ENCODE results near the gene ESM1.
"Not testable (repeated sequence)": the region's sequence is repeated elsewhere in the genome, so short reads cannot be mapped to it uniquely, and the experiment has no call there.

Gene ESM1

DNA sequence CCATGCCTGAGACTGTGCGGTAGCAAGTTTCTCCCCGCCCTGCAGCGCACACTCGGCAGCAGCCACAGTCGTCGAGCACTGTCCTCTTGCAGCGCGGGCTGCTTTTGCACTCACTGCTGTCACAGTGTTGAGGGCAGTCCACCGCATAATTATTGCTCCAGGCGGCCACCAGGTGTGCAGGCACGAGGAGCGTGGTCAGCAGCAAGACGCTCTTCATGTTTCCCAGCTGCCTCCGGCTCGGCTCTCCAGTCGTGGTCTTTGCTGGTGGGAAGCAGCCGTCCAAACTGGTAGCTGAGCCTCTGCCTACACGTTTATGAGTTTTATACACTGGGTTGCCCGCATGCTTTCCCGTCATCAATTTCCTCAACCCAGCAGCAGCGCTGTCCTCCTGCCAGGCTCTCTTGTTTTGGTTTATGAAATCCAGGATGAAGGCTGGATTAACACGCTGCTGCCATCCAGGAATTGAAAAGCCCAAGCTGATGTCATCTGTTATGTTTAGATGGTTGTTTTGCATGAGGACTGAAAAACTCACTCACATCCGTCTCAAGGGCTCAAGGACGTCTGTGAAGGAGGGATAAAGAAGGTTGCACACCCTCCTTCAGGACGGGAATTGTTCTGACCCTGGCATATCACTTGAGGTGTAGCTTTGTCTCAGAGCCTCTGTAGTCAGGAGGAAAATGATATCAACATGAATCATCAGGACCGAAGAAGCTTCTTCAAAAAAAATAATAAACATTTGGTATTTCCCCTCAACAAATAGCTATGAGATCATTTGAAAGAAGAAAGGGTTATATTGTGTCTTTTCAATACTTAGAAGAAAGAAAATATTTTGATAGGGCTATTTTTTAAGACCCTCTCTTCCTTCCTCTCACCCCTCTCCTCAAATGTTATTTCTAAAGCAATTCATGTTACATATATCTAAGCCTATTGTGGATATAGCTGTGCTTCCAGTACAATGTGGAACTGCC is at the start of gene ESM1:
ESM1 (minus strand) TSS at position 293 of the 968 bp plus-strand sequence; CDS start at position 217, 76 bp downstream.
- no peak for DNase-seq (ENCODE audit: low spot score)

DNA sequence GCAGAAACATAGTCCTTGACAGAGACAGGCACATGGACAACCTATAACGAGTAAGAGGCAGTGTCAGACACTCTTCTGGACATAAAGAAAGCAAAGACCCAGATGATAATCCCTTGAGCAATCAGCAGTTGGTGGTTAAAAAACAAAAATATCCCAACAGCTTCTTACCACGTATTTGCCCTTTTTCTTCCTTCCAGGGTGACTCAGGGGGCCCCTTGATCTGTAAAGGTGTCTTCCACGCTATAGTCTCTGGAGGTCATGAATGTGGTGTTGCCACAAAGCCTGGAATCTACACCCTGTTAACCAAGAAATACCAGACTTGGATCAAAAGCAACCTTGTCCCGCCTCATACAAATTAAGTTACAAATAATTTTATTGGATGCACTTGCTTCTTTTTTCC is 48.2 kb upstream of the ESM1 start:
- DNase-seq (ENCODE audit: low spot score): no peak

- DNase-seq (ENCODE audit: low spot score): no peak
These were observed 46.1 kb upstream of the ESM1 start for GRCh38 chr5:55031492-55031891.

- no peak for DNase-seq (ENCODE audit: low spot score)
These were observed 45.4 kb upstream of the ESM1 start for GRCh38 chr5:55030676-55031369.

DNA sequence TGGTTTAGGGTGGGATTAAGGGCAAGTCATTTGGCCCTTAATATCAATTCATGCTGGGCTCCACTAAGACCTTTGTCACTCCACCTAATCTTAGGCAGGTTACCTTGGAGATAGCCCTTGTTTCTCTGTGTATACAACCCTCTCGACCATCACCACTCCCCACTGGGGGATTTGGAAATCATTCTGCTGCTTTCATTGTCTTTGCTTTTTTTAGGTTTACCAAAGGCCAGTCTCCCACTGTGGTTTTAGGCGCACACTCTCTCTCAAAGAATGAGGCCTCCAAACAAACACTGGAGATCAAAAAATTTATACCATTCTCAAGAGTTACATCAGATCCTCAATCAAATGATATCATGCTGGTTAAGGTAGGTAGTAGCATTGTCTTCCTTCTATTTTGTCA is 44.8 kb upstream of the ESM1 start:
- DNase-seq (ENCODE audit: low spot score): no peak

DNA sequence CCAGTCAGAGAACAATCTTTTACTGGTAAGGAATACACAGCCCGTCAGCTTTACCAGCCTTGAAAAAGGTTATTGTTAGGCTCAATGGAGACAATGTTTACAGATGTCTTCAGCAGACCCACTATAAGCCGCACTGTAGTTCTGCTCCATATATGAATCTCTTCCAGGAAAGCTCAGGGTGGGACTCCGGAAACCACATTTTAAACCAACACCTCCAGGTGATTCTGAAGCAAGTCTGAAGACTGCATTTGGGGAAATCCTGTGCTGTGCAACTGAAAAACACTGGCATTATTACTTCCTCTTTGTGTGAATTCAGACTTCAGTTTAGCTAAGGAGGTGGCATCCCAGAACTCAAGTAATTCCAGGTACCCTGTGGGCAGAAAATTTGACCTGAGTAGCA is 42.2 kb upstream of the ESM1 start:
- DNase-seq (ENCODE audit: low spot score): no peak

GRCh38 chr5:55022450-55022849 is 37.1 kb upstream of the ESM1 start:
- no peak for DNase-seq (ENCODE audit: low spot score)

DNA sequence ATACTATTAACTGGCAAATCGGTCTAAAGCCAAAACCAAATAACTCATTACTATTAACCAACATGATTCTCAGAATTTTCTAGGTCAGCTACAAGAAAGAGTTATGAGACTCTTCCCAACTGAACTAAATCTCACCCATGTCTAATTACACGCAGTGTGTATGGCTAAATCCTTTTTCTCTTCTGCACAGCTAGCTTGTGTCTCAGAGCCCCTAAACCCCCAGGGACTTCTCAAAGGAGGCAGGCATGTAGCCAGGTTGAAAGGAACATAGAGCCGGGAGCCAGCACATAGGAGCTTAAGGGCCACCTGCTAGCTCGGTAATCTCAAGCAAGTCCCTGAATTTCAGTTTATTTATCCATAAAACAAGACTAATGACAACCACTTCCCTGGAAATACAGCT is 36.4 kb upstream of the ESM1 start:
- DNase-seq (ENCODE audit: low spot score): no peak

- DNase-seq (ENCODE audit: low spot score): no peak
These were observed 36.0 kb upstream of the ESM1 start for GRCh38 chr5:55021410-55021809.

DNA sequence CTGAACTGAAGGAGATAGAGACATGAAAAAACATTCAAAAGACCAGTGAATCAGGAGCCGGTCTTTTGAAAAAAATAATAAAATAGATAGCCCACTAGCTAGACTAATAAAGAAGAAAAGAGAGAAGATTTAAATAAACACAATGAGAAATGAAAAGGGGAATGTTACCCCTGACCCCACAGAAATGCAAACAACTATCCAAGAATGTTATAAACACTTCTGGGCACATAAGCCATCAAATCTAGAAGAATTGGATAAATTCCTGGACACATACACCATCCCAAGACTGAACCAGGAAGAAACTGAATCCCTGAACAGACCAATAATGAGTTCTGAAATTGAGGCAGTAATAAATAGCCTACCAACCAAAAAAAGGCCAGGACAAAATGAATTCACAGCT is 24.8 kb upstream of the ESM1 start:
- not testable (repeated sequence) for DNase-seq (ENCODE audit: low spot score)

- DNase-seq (ENCODE audit: low spot score): no peak
These were observed 19.3 kb upstream of the ESM1 start for GRCh38 chr5:55004729-55005128.

GRCh38 chr5:55003432-55004065 is 18.2 kb upstream of the ESM1 start:
- no peak for DNase-seq (ENCODE audit: low spot score)

DNA sequence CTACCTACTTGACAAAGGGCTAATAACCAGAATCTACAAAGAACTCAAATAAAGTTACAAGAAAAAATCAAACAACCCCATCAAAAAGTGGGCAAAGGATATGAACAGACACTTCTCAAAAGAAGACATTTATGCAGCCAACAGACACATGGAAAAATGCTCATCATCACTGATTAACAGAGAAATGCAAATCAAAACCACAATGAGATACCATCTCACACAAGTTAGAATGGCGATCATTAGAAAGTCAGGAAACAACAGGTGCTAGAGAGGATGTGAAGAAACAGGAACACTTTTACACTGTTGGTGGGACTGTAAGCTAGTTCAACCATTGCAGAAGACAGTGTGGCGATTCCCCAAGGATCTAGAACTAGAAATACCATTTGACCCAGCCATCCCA is 16.8 kb upstream of the ESM1 start:
- not testable (repeated sequence) for DNase-seq (ENCODE audit: low spot score)

DNA sequence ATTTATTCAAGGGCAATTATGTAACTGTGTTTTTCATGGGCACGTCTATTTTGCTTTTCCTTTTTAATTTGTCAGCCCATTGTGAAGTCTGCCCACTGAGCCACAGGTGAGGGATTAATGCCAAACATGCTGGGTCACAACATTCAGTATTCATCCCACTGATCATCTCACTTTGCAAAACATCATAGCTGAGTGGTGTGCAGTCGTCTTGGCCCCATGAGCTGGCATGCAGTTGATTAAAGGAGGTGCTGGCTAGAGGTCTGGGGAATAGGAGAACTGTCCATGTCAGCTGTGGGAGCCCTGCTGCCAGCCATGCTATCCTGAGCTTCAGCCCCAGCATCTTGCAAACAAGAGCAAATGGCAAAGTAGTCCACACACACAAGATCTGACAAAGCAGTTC is 11.7 kb upstream of the ESM1 start:
- no peak for DNase-seq (ENCODE audit: low spot score)

DNA sequence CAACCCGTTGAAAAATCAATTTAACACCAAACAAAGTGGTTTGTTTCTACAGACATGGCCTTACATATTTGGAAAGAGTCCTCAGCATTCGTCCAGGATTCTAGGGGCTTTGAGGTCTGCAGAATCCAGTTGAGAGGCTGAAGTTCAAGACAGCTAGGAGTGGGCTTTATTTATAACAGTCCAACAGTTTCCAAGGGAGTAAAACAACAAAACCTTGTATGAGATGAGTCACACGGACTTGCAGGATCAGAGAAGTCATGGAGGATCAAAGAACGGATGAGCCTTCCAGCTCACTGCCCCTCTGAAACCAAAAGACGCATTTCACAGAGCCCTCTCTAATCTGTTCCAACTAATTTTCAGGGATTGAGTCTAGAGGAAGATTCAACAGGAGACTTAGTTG is 11.1 kb upstream of the ESM1 start:
- no peak for DNase-seq (ENCODE audit: low spot score)

DNA sequence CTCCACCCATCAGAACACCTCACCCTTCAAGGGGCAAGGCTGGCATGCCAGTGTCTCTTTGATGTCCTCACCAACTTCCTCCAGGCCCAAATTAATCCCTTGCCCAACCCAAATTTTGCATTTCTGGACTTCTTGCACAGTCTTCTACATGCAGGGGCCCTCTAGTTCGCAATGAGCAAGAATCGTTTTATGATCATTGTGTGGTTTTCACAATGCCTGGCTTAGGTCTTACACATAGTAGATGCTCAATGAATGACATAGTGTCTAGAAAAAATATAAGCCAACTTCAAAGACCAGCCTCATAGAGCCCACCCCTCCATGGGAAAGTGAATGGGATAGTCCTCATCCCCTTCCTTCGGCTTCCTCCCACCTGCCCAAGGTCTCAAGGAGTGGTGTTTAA is 9.8 kb upstream of the ESM1 start:
- no peak for DNase-seq (ENCODE audit: low spot score)

- DNase-seq (ENCODE audit: low spot score): no peak
These were observed 9.2 kb upstream of the ESM1 start for GRCh38 chr5:54994628-54995027.

DNA sequence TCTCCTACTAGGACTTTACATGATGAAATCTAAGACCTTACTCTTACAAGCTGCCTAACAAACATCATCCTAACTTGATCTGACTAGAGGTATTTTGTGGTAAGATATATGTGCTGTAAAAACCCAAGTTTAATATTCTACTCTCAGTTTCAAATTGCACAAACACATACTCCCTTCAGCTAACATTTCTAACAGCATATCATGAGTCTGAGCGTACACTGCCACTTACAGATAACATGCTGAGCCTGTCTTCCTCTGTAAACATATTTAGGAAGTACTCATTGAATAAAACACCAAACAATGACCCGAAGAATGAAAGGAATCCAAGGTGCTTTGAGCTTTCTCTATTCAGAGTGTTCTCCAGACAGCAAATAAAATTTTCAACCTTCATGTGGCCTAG is 7.9 kb upstream of the ESM1 start:
- DNase-seq (ENCODE audit: low spot score): no peak

- no peak for DNase-seq (ENCODE audit: low spot score)
These were observed 6.0 kb upstream of the ESM1 start for GRCh38 chr5:54991416-54991815.

GRCh38 chr5:54990841-54991258 is 5.5 kb upstream of the ESM1 start:
- no peak for DNase-seq (ENCODE audit: low spot score)

GRCh38 chr5:54988817-54989216 is 3.4 kb upstream of the ESM1 start:
- DNase-seq (ENCODE audit: low spot score): no peak

DNA sequence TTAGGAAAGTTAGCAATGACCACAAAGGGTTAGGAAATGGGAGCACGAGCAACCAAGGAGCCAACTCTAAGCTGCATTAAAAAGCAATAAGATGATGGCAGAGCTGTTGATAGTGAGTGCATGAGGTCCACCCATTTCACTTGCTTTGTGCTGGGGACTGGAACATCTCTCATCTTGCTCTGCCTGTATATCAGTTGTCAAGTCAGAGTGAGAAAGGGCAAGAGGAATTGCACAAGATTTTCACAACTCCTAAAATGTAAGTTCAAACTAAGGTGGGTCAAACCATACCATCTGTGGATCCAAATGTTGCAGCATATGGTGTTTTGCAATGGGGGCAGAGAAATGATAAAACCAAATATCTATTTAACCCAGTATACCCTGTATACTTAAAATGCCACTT is 2.8 kb upstream of the ESM1 start:
- no peak for DNase-seq (ENCODE audit: low spot score)

- no peak for DNase-seq (ENCODE audit: low spot score)
These were observed 869 bp upstream of the ESM1 start for GRCh38 chr5:54986269-54986654.
